ENCODE data around the gene LNX1. TPM values are rescaled to one million over a fixed set of nuclear protein-coding genes. Genes with fewer than 3 reads are reported as not detected.

The LNX1 gene
- total RNA-seq, 1 donor from 2014 or later = 13.0 TPM

DNA sequence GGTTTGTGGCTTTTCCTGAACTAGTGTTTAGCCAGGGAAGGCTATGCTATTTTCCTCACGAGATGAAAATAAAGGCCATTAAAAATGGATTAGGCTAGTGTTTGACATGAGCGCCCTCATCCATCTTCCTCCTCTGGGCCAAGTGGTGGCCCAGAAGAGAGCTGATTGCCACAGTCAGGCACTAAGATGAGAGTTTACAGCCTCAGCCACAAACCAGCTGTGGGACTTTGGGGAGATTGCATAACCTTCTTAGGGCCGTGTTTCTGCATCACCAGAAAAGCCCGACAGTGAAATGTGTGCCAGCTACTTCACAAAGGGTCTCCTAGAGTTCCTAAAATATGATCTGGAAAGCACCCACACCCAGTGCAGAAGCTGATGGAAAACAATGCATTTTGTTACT lies 42.3 kb upstream of the LNX1 start:
- no peak overlapping the region for H3K4me3 Mint-ChIP-seq
- TF ChIP-seq, protein P1, sequence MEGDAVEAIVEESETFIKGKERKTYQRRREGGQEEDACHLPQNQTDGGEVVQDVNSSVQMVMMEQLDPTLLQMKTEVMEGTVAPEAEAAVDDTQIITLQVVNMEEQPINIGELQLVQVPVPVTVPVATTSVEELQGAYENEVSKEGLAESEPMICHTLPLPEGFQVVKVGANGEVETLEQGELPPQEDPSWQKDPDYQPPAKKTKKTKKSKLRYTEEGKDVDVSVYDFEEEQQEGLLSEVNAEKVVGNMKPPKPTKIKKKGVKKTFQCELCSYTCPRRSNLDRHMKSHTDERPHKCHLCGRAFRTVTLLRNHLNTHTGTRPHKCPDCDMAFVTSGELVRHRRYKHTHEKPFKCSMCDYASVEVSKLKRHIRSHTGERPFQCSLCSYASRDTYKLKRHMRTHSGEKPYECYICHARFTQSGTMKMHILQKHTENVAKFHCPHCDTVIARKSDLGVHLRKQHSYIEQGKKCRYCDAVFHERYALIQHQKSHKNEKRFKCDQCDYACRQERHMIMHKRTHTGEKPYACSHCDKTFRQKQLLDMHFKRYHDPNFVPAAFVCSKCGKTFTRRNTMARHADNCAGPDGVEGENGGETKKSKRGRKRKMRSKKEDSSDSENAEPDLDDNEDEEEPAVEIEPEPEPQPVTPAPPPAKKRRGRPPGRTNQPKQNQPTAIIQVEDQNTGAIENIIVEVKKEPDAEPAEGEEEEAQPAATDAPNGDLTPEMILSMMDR (IDR thresholded peaks at IDR 0.05; ENCODE audit: unreplicated experiment) = no peak
- no peaks in the 10 kb centered on the region for H3K4me1 Mint-ChIP-seq
- no peak for DNase-seq (ENCODE audit: low spot score in 2 of 2, unreplicated experiment in 2 of 2)
- no peak overlapping the region for H3K27ac Mint-ChIP-seq
- H3K36me3 Mint-ChIP-seq = no peaks in the 10 kb centered on the region
- H3K27me3 Mint-ChIP-seq (ENCODE audit: low read depth) = peaks cover 7% of the 10 kb centered on the region
- no peaks in the 10 kb centered on the region for H3K9me3 Mint-ChIP-seq

- H3K27ac Mint-ChIP-seq = no peak overlapping the region
- DNase-seq (ENCODE audit: low spot score in 2 of 2, unreplicated experiment in 2 of 2) = no peak
- TF ChIP-seq, protein P1 (IDR thresholded peaks at IDR 0.05; ENCODE audit: unreplicated experiment) = no peak
- peaks cover 3% of the 10 kb centered on the region for H3K9me3 Mint-ChIP-seq
- peaks cover 2% of the 10 kb centered on the region for H3K27me3 Mint-ChIP-seq (ENCODE audit: low read depth)
- no peaks in the 10 kb centered on the region for H3K36me3 Mint-ChIP-seq
- no peak overlapping the region for H3K4me3 Mint-ChIP-seq
- H3K4me1 Mint-ChIP-seq = no peaks in the 10 kb centered on the region
Measured at GRCh38 chr4:53629296-53629695, 38.0 kb upstream of the LNX1 start.

- TF ChIP-seq, protein P1 (IDR thresholded peaks at IDR 0.05; ENCODE audit: unreplicated experiment) = no peak
- H3K27ac Mint-ChIP-seq = no peak overlapping the region
- H3K27me3 Mint-ChIP-seq (ENCODE audit: low read depth) = no peaks in the 10 kb centered on the region
- H3K9me3 Mint-ChIP-seq = peaks cover 6% of the 10 kb centered on the region
- no peaks in the 10 kb centered on the region for H3K36me3 Mint-ChIP-seq
- no peaks in the 10 kb centered on the region for H3K4me1 Mint-ChIP-seq
- DNase-seq (ENCODE audit: low spot score in 2 of 2, unreplicated experiment in 2 of 2) = no peak
- no peak overlapping the region for H3K4me3 Mint-ChIP-seq
Measured at GRCh38 chr4:53626491-53626890, 35.2 kb upstream of the LNX1 start.

DNA sequence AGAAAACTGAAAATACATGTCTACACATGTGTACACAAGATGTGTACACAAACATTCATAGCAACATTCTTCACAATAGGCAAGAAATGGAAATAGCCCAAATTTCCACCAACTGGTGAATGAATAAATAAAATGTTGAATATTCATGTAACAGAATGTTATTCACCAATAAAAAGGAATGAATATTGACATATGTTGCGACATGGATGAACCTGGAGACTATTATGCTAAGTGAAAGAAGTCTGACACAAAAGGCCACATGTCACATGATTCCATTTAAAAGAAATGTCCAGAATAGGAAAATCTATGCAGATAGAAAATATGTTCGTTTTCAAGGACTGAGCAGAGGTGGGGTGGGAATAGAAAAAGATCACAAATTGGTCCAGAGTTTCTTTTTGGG lies 34.6 kb upstream of the LNX1 start:
- TF ChIP-seq, protein P1 (IDR thresholded peaks at IDR 0.05; ENCODE audit: unreplicated experiment) = no peak
- Mint-ChIP-seq H3K36me3 (no peaks in the 10 kb centered on the region), H3K27me3 (ENCODE audit: low read depth) (no peaks in the 10 kb centered on the region), H3K4me1 (no peaks in the 10 kb centered on the region), H3K27ac (no peak overlapping the region), H3K9me3 (peaks cover 6% of the 10 kb centered on the region), H3K4me3 (no peak overlapping the region)
- no peak for DNase-seq (ENCODE audit: low spot score in 2 of 2, unreplicated experiment in 2 of 2)

GRCh38 chr4:53622739-53623151 lies 31.5 kb upstream of the LNX1 start:
- Mint-ChIP-seq H3K4me1 (no peaks in the 10 kb centered on the region), H3K9me3 (peaks cover 6% of the 10 kb centered on the region), H3K36me3 (no peaks in the 10 kb centered on the region), H3K27me3 (ENCODE audit: low read depth) (no peaks in the 10 kb centered on the region), H3K4me3 (no peak overlapping the region), H3K27ac (no peak overlapping the region)
- TF ChIP-seq, protein P1 (IDR thresholded peaks at IDR 0.05; ENCODE audit: unreplicated experiment) = no peak
- no peak for DNase-seq (ENCODE audit: low spot score in 2 of 2, unreplicated experiment in 2 of 2)

DNA sequence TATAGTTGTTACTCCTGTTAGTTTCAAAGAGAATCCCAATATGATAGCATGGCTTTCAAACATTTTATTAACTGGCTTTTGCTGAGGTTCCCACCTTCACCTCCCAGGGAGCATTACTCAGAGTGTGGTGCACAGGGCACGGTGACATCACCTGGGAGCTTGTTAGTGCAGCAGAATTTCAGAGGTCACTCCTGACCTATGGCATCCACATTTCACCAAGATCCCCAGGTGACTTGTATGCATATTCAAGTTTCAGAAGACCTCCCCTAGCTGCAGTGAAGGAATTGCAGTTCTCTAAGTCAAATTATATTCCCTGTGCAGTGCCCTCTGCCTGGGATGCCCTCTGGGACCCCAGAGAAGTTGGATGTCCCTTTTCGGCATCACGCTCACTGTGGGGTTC lies 29.7 kb upstream of the LNX1 start:
- TF ChIP-seq, protein P1 (IDR thresholded peaks at IDR 0.05; ENCODE audit: unreplicated experiment) = no peak
- H3K9me3 Mint-ChIP-seq = peaks cover 6% of the 10 kb centered on the region
- H3K4me3 Mint-ChIP-seq = no peak overlapping the region
- no peaks in the 10 kb centered on the region for H3K4me1 Mint-ChIP-seq
- no peaks in the 10 kb centered on the region for H3K36me3 Mint-ChIP-seq
- DNase-seq (ENCODE audit: low spot score in 2 of 2, unreplicated experiment in 2 of 2) = no peak
- no peaks in the 10 kb centered on the region for H3K27me3 Mint-ChIP-seq (ENCODE audit: low read depth)
- no peak overlapping the region for H3K27ac Mint-ChIP-seq

Data from mesothelial cell of epicardium (in vitro differentiated cells).